ENCODE results near the gene THSD4. TPM values are rescaled to one million over a fixed set of nuclear protein-coding genes. Genes with fewer than 3 reads are reported as not detected.

THSD4 gene
- total RNA-seq, 6 experiments from 2014 or later: 5.2 to 21.8 (median 13.7) TPM

DNA sequence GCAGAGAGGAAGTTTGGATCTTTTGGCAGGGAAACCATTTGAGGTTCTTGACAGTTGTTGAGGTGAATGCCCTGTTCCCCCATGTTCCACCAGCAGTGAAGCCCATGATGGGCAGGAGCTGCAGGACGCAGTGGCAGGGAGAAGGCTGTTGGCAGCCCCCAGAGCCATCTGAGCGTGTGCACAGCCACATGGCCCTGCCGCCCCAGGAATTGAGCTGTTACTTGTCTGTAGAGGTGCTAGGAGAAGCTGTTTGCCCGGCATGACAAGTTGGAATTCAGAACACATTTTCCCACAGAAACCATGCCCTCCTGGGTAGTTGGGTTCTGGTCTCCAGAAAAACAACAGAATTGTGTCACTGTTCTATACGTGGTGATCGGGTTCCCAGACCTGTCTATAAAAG lies 476.9 kb downstream of the THSD4 start:
- Histone ChIP-seq H3K4me3 (no peak overlapping the region), H3K27ac (no peak overlapping the region), H3K36me3 (no peaks in the 10 kb centered on the region), H3K27me3 (no peaks in the 10 kb centered on the region), H3K9me3 (no peaks in the 10 kb centered on the region), H3K4me1 (peaks cover 0 to 8% (median 0%) of the 10 kb centered on the region in 4 donors)
- ATAC-seq (no peak), DNase-seq (no peak)
- intact Hi-C loops (cut with DNase I): no loop called here
- WGBS (ENCODE audit: insufficient coverage, low coverage, low lambda C conversion rate, missing lambda C conversion rate): 80% methylated on average over 2 of the region's 6 CpGs
- TF ChIP-seq POLR2A (IDR thresholded peaks at IDR 0.05): no peak
- TF ChIP-seq, protein P1, sequence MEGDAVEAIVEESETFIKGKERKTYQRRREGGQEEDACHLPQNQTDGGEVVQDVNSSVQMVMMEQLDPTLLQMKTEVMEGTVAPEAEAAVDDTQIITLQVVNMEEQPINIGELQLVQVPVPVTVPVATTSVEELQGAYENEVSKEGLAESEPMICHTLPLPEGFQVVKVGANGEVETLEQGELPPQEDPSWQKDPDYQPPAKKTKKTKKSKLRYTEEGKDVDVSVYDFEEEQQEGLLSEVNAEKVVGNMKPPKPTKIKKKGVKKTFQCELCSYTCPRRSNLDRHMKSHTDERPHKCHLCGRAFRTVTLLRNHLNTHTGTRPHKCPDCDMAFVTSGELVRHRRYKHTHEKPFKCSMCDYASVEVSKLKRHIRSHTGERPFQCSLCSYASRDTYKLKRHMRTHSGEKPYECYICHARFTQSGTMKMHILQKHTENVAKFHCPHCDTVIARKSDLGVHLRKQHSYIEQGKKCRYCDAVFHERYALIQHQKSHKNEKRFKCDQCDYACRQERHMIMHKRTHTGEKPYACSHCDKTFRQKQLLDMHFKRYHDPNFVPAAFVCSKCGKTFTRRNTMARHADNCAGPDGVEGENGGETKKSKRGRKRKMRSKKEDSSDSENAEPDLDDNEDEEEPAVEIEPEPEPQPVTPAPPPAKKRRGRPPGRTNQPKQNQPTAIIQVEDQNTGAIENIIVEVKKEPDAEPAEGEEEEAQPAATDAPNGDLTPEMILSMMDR (IDR thresholded peaks at IDR 0.05): no peak

DNA sequence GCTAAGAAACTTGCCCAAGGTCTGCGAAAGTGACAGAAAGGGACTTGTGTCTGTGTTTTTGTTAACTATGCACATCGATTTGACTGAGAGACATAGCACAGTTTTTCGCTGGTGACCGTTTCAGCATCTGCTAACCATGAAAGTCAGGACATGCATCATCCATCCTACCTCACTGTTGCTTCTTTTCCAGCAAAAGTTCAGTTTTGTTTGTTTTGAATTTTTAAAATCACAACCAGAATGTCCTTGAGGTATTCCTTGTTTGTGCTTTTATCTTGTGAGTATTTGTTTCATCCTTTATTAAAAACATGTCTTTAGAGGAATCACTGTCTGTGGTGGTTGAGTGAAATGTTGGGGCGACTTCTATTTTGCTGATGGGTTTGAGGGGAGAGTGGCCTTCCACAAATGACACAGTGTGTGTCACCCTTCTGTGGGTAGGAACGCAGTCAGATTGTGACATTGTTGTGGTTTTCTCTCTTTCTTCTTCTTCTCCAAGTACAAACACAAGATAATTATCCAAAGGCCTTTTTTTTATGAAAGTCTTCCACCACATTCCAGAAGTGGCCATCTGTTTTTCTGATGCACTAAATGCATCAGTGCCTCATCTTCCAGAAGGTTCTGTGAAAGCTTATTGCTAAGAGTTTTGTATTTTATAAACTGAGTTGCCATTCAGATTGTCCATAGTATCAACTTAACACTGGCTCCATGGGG lies 480.7 kb downstream of the THSD4 start:
- TF ChIP-seq, protein P1 (IDR thresholded peaks at IDR 0.05): no peak
- no peak for TF ChIP-seq POLR2A (IDR thresholded peaks at IDR 0.05)
- Histone ChIP-seq H3K4me3 (no peak overlapping the region), H3K27ac (no peak overlapping the region), H3K27me3 (no peaks in the 10 kb centered on the region), H3K36me3 (no peaks in the 10 kb centered on the region), H3K9me3 (no peaks in the 10 kb centered on the region), H3K4me1 (peaks cover 0 to 12% (median 0%) of the 10 kb centered on the region in 4 donors)
- ATAC-seq: no peak
- intact Hi-C loops (cut with DNase I): no loop called here
- WGBS (ENCODE audit: insufficient coverage, low coverage, low lambda C conversion rate, missing lambda C conversion rate): 78% methylated on average over 6 of the region's 6 CpGs
- no peak for DNase-seq

DNA sequence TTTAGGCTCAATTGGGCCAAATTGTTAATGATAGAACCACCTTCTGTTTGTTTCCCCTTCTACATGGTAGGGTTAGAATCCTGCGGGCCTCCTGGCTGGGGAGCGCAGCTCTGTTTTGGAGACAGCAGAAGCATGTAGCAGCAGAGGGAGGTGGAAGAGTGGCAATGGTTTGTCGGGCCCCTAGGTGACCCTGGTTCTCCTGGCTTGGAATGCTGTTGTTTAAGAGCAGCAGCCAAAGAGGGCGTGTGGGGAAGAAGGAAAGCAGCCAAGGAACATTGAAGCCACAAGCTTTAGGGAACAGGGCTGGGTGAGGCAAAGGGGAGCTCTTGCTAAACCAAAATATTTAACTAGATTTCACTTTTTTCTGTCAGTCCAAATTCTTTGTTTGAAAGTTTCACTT lies 481.4 kb downstream of the THSD4 start:
- DNase-seq: peak in 2 of 3 donors; percentile 57 to 66
- WGBS (ENCODE audit: insufficient coverage, low coverage, low lambda C conversion rate, missing lambda C conversion rate): 38% methylated on average over 3 of the region's 4 CpGs
- intact Hi-C loops (cut with DNase I): no loop called here

DNA sequence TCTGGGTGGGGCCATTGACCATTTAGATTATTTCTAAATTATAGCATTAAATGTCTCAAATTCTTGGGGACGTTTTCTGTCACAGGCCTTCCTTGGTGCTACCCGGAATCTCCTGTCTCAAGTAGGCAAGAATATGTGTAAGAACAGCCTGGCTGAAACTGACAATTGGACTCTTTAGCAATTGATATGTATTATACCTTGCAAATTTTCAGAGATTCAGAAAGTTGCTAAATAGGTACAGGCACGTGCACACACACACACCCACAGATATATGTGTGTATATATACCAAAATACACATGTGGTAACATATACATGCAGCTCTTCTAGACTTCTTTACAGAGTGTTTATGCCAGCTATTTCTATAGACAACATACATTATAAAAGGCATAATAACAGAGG lies 481.9 kb downstream of the THSD4 start:
- TF ChIP-seq, protein P1 (IDR thresholded peaks at IDR 0.05): no peak
- TF ChIP-seq POLR2A (IDR thresholded peaks at IDR 0.05): no peak
- no peak for ATAC-seq
- intact Hi-C loops (cut with DNase I): no loop called here
- 60% methylated on average over 3 of the region's 3 CpGs for WGBS (ENCODE audit: insufficient coverage, low coverage, low lambda C conversion rate, missing lambda C conversion rate)
- Histone ChIP-seq H3K27me3 (no peaks in the 10 kb centered on the region), H3K36me3 (no peaks in the 10 kb centered on the region), H3K9me3 (no peaks in the 10 kb centered on the region), H3K27ac (no peak overlapping the region), H3K4me3 (no peak overlapping the region), H3K4me1 (peaks cover 0 to 12% (median 0%) of the 10 kb centered on the region in 4 donors)
- no peak for DNase-seq

More for the DNA sequence above, 481.4 kb downstream of the THSD4 start:
- Histone ChIP-seq H3K9me3 (no peaks in the 10 kb centered on the region), H3K4me3 (no peak overlapping the region), H3K4me1 (peaks cover 0 to 12% (median 0%) of the 10 kb centered on the region in 4 donors), H3K36me3 (no peaks in the 10 kb centered on the region), H3K27ac (no peak overlapping the region), H3K27me3 (no peaks in the 10 kb centered on the region)
- TF ChIP-seq, protein P1 (IDR thresholded peaks at IDR 0.05): no peak
- no peak for TF ChIP-seq POLR2A (IDR thresholded peaks at IDR 0.05)
- ATAC-seq: peak; percentile 26 to 95 (median 80)
